ENCODE data around the gene SINHCAF. TPM values are rescaled to one million over a fixed set of nuclear protein-coding genes. Genes with fewer than 3 reads are reported as not detected.
"Not testable (repeated sequence)": the region's sequence is repeated elsewhere in the genome, so short reads cannot be mapped to it uniquely, and the experiment has no call there.

The SINHCAF gene
- total RNA-seq, 4 donors from 2014 or later = 47.8 to 86.1 (median 66.3) TPM

- no peak overlapping the region for H3K27ac ChIP-seq
- H3K4me1 ChIP-seq = no peaks in the 10 kb centered on the region
- H3K27me3 ChIP-seq = no peaks in the 10 kb centered on the region
- WGBS = 21% methylated on average over 11 of the region's 11 CpGs
- no peak overlapping the region for H3K4me3 ChIP-seq
- no peak for TF ChIP-seq POLR2AphosphoS5 (IDR thresholded peaks at IDR 0.05)
- no peak for TF ChIP-seq POLR2A (IDR thresholded peaks at IDR 0.05)
- TF ChIP-seq EP300 (IDR thresholded peaks at IDR 0.05) = no peak
- TF ChIP-seq CTCF (IDR thresholded peaks at IDR 0.05) = peak in 1 of 2 donors; percentile 62
- DNase-seq (ENCODE audit: low spot score in 2 of 2) = no peak
- no peaks in the 10 kb centered on the region for H3K9me3 ChIP-seq
- no peaks in the 10 kb centered on the region for H3K36me3 ChIP-seq
Observed at GRCh38 chr12:31238764-31239387, 87.1 kb downstream of the SINHCAF start.

GRCh38 chr12:31238333-31238732 lies 87.6 kb downstream of the SINHCAF start:
- H3K4me3 ChIP-seq; H3K27ac ChIP-seq; H3K9me3 ChIP-seq; H3K36me3 ChIP-seq; H3K27me3 ChIP-seq; DNase-seq (ENCODE audit: low spot score in 2 of 2); H3K4me1 ChIP-seq: not testable (repeated sequence)
- WGBS = 71% methylated on average over 10 of the region's 10 CpGs

- no peak overlapping the region for H3K27ac ChIP-seq
- no peaks in the 10 kb centered on the region for H3K27me3 ChIP-seq
- no peak overlapping the region for H3K4me3 ChIP-seq
- H3K4me1 ChIP-seq = no peaks in the 10 kb centered on the region
- 78% methylated on average over 11 of the region's 11 CpGs for WGBS
- DNase-seq (ENCODE audit: low spot score in 2 of 2) = no peak
- H3K36me3 ChIP-seq = no peaks in the 10 kb centered on the region
- H3K9me3 ChIP-seq = no peaks in the 10 kb centered on the region
- TF ChIP-seq POLR2AphosphoS5 (IDR thresholded peaks at IDR 0.05) (no peak), EP300 (IDR thresholded peaks at IDR 0.05) (no peak), POLR2A (IDR thresholded peaks at IDR 0.05) (no peak), CTCF (IDR thresholded peaks at IDR 0.05) (no peak)
Observed at GRCh38 chr12:31236998-31237637, 88.8 kb downstream of the SINHCAF start.

GRCh38 chr12:31235868-31236395 lies 90.0 kb downstream of the SINHCAF start:
- H3K27ac ChIP-seq = no peak overlapping the region
- TF ChIP-seq CTCF (IDR thresholded peaks at IDR 0.05) = no peak
- TF ChIP-seq POLR2A (IDR thresholded peaks at IDR 0.05) = no peak
- no peak for TF ChIP-seq EP300 (IDR thresholded peaks at IDR 0.05)
- TF ChIP-seq POLR2AphosphoS5 (IDR thresholded peaks at IDR 0.05) = no peak
- H3K9me3 ChIP-seq = no peaks in the 10 kb centered on the region
- no peak for DNase-seq (ENCODE audit: low spot score in 2 of 2)
- WGBS = 76% methylated on average over 9 of the region's 9 CpGs
- no peaks in the 10 kb centered on the region for H3K36me3 ChIP-seq
- no peaks in the 10 kb centered on the region for H3K4me1 ChIP-seq
- H3K4me3 ChIP-seq = no peak overlapping the region
- H3K27me3 ChIP-seq = no peaks in the 10 kb centered on the region

GRCh38 chr12:31234955-31235867 lies 90.7 kb downstream of the SINHCAF start:
- H3K36me3 ChIP-seq = no peaks in the 10 kb centered on the region
- H3K4me3 ChIP-seq = no peak overlapping the region
- H3K9me3 ChIP-seq = no peaks in the 10 kb centered on the region
- TF ChIP-seq CTCF (IDR thresholded peaks at IDR 0.05) = peak in 1 of 2 donors; percentile 68
- TF ChIP-seq EP300 (IDR thresholded peaks at IDR 0.05) = no peak
- TF ChIP-seq POLR2A (IDR thresholded peaks at IDR 0.05) = no peak
- TF ChIP-seq POLR2AphosphoS5 (IDR thresholded peaks at IDR 0.05) = no peak
- DNase-seq (ENCODE audit: low spot score in 2 of 2) = no peak
- WGBS = 44% methylated on average over 12 of the region's 12 CpGs
- H3K27me3 ChIP-seq = no peaks in the 10 kb centered on the region
- no peak overlapping the region for H3K27ac ChIP-seq
- H3K4me1 ChIP-seq = no peaks in the 10 kb centered on the region
